Astrocyte of the cerebellum (primary cell): Measurements from ENCODE around the gene BTRC.

Experiments used
- DNase-seq: peaks from one replicate; pipeline ENCODE4 v3.0.0-alpha.2; 2011; ENCODE audit warnings: low read depth
- H3K4me3 ChIP-seq: 2 replicates; pipeline ENCODE4 v1.5.1; 2011; ENCODE audit warnings: mild to moderate bottlenecking, low read depth, low read length, moderate library complexity
- CTCF ChIP-seq: IDR thresholded peaks from 2 replicates; pipeline ENCODE4 v1.5.1; 2012; ENCODE audit warnings: low read length, low read depth, moderate library complexity, mild to moderate bottlenecking; ENCODE audit errors: missing control alignments
- in situ Hi-C: cut with HindIII; loops from 2 replicates; pipeline ENCODE4 v1.10.0; 2017; ENCODE audit warnings: low sequenced_read_pairs

Gene BTRC

GRCh38 chr10:101487399-101487798, 133.4 kb downstream of the BTRC start:
- in situ Hi-C loops: no loop called here
- no peak for DNase-seq
- no peak overlapping the region for H3K4me3 ChIP-seq
- no peak for TF ChIP-seq CTCF

- no peak for DNase-seq
- in situ Hi-C loops: no loop called here
- no peak for TF ChIP-seq CTCF
- H3K4me3 ChIP-seq: no peak overlapping the region
These were observed 135.4 kb downstream of the BTRC start for GRCh38 chr10:101489355-101489754.

- no peak overlapping the region for H3K4me3 ChIP-seq
- in situ Hi-C loops: no loop called here
- no peak for TF ChIP-seq CTCF
- no peak for DNase-seq
These were observed 136.1 kb downstream of the BTRC start for GRCh38 chr10:101490026-101490425.

GRCh38 chr10:101492205-101492604, 138.2 kb downstream of the BTRC start:
- no peak overlapping the region for H3K4me3 ChIP-seq
- no peak for DNase-seq
- in situ Hi-C loops: no loop called here
- no peak for TF ChIP-seq CTCF

GRCh38 chr10:101492814-101493213, 138.8 kb downstream of the BTRC start:
- DNase-seq: no peak

GRCh38 chr10:101493249-101493648, 139.3 kb downstream of the BTRC start:
- DNase-seq: no peak
- H3K4me3 ChIP-seq: no peak overlapping the region
- TF ChIP-seq CTCF: no peak
- in situ Hi-C loops: no loop called here

More at GRCh38 chr10:101492814-101493213, 138.8 kb downstream of the BTRC start:
- no peak overlapping the region for H3K4me3 ChIP-seq
- in situ Hi-C loops: no loop called here
- no peak for TF ChIP-seq CTCF

GRCh38 chr10:101493782-101494281, 139.9 kb downstream of the BTRC start:
- H3K4me3 ChIP-seq: no peak overlapping the region
- TF ChIP-seq CTCF: no peak
- in situ Hi-C loops: no loop called here
- no peak for DNase-seq
